HUES64 (cell line): Measurements from ENCODE around the gene SERPINA9.
"Not testable (repeated sequence)": the region's sequence is repeated elsewhere in the genome, so short reads cannot be mapped to it uniquely, and the experiment has no call there.

Source experiments
- H3K27ac ChIP-seq: 2 replicates; pipeline ENCODE4 v1.7.0; 2013; ENCODE audit warnings: low read depth, low read length, inconsistent platforms
- H3K27me3 ChIP-seq: 2 replicates; pipeline ENCODE4 v1.6.1; 2013; ENCODE audit warnings: mild to moderate bottlenecking, low read length; ENCODE audit not compliant: insufficient read depth
- H3K36me3 ChIP-seq: 2 replicates; pipeline ENCODE4 v1.6.1; 2013; ENCODE audit warnings: mild to moderate bottlenecking, low read length; ENCODE audit not compliant: insufficient read depth
- H3K4me1 ChIP-seq: 2 replicates; pipeline ENCODE4 v1.6.1; 2013; ENCODE audit warnings: mild to moderate bottlenecking, low read length, moderate library complexity; ENCODE audit not compliant: insufficient read depth
- H3K4me3 ChIP-seq: 2 replicates; pipeline ENCODE4 v1.5.1; 2013; ENCODE audit warnings: mild to moderate bottlenecking, low read length, moderate library complexity
- H3K9ac ChIP-seq: 2 replicates; pipeline ENCODE4 v1.6.1; 2013; ENCODE audit warnings: mild to moderate bottlenecking, low read depth, low read length
- H3K9me3 ChIP-seq: 2 replicates; pipeline ENCODE4 v1.6.1; 2013; ENCODE audit warnings: low read depth, low read length; ENCODE audit not compliant: insufficient read depth
- WGBS: fragments of 150-250, 120-280 bp; methylation state at CpG from one replicate; pipeline ENCODE4 v1.1.7; 2013; ENCODE audit warnings: missing lambda C conversion rate; 5-methylcytosine and 5-hydroxymethylcytosine counted together

SERPINA9 gene

GRCh38 chr14:94423453-94424056, 52.4 kb downstream of the SERPINA9 start:
- Histone ChIP-seq H3K4me3 (no peak overlapping the region), H3K36me3 (no peaks in the 10 kb centered on the region), H3K4me1 (no peaks in the 10 kb centered on the region), H3K9ac (no peak overlapping the region), H3K27me3 (no peaks in the 10 kb centered on the region), H3K9me3 (no peaks in the 10 kb centered on the region), H3K27ac (no peak overlapping the region)
- 20% methylated on average over 13 of the region's 13 CpGs for WGBS

GRCh38 chr14:94421316-94421715, 54.7 kb downstream of the SERPINA9 start:
- H3K4me1 ChIP-seq: no peaks in the 10 kb centered on the region
- no peaks in the 10 kb centered on the region for H3K9me3 ChIP-seq
- 86% methylated on average over 2 of the region's 2 CpGs for WGBS
- H3K9ac ChIP-seq: no peak overlapping the region
- no peak overlapping the region for H3K4me3 ChIP-seq
- H3K27me3 ChIP-seq: no peaks in the 10 kb centered on the region
- no peak overlapping the region for H3K27ac ChIP-seq
- no peaks in the 10 kb centered on the region for H3K36me3 ChIP-seq

DNA sequence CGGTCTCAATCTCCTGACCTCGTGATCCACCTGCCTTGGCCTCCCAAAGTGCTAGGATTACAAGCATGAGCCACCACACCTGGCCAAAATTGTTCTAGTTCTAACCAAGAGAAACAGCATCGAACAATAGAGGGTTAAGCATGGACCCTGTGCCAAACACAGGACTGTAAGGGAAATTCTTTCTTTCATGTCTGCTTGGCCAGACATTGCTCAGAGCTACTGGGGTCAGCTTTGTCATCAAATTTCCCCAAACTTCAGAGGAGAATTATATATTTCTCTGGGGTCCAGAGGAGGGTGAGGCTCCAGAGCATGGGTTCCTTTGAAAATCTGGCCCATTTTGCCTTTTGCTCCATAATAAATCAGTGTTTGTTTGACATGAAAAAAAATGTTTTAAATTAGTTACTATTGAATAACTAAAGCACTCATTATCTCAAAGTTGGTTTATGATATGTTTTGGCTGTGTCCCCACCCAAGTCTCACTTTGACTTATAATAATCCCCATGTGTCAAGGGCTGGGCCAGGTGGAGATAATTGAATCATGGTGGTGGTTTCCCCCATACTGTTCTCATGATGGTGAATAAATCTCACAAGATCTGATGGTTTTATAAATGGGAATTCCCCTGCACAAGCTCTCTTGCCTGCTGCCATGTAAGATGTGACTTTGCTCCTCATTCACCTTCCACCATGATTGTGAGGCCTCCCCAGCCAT, 58.3 kb downstream of the SERPINA9 start:
- not testable (repeated sequence) for H3K27ac ChIP-seq, H3K9me3 ChIP-seq, H3K36me3 ChIP-seq, H3K9ac ChIP-seq, H3K4me1 ChIP-seq, H3K27me3 ChIP-seq, H3K4me3 ChIP-seq
- WGBS: 88% methylated on average over 3 of the region's 3 CpGs
